IMR-90 (cell line): ENCODE results near the gene NEK4. TPM values are rescaled to one million over a fixed set of nuclear protein-coding genes. Genes with fewer than 3 reads are reported as not detected.

Experiments used
- ATAC-seq: fragments of 200-7000 bp; cut with Tn5 transposase; 2 replicates; pipeline ENCODE4 v1.9.1; 2020; ENCODE audit warnings: low read depth, mild to moderate bottlenecking, moderate library complexity
- BruUV-seq: library from RNA; stranded (reverse); fragments of 400-500 nt; replicated peaks from 2 replicates; lab custom pipeline; 2021; lab: Mats Ljungman, UMichigan
- CTCF ChIA-PET: fragments of 300-600 bp; formaldehyde crosslinking; extraction: SDS; loops from one replicate; lab custom pipeline; 2021; ENCODE audit warnings: antibody characterized with exemption; lab: Yijun Ruan, JAX
- POLR2A ChIA-PET: fragments of 300-600 bp; sonication (Branson Sonifier 250); formaldehyde crosslinking; loops from one replicate; lab custom pipeline; 2022; ENCODE audit warnings: antibody characterized with exemption; ENCODE audit not compliant: unreplicated experiment; lab: Charles Lee
- DNase-seq: peaks from one replicate; pipeline ENCODE4 v3.0.0; 2013
- H2AFZ ChIP-seq: replicated peaks from 2 replicates; pipeline ENCODE3; 2013; ENCODE audit warnings: low read length, mild to moderate bottlenecking; ENCODE audit not compliant: poor library complexity
- H2AK5ac ChIP-seq: 2 replicates; pipeline ENCODE4 v1.6.1; 2013; ENCODE audit warnings: low read depth, low read length, inconsistent platforms
- H2AK9ac ChIP-seq: replicated peaks from 2 replicates; pipeline ENCODE3; 2013; ENCODE audit warnings: mild to moderate bottlenecking, low read depth, low read length, moderate library complexity; ENCODE audit not compliant: poor library complexity
- H2BK120ac ChIP-seq: 2 replicates; pipeline ENCODE4 v1.6.1; 2013; ENCODE audit warnings: low read depth, low read length, inconsistent platforms
- H2BK15ac ChIP-seq: 3 replicates; pipeline ENCODE4 v1.6.1; 2013; ENCODE audit warnings: low read depth, low read length, inconsistent platforms
- H2BK20ac ChIP-seq: 2 replicates; pipeline ENCODE4 v1.6.1; 2013; ENCODE audit warnings: low read depth, mild to moderate bottlenecking, inconsistent platforms, low read length, moderate library complexity
- H2BK5ac ChIP-seq: 2 replicates; pipeline ENCODE4 v1.6.1; 2013; ENCODE audit warnings: mild to moderate bottlenecking, low read depth, low read length, inconsistent platforms; ENCODE audit not compliant: poor library complexity, severe bottlenecking
- H3K14ac ChIP-seq: replicated peaks from 2 replicates; pipeline ENCODE4 v1.6.1; 2013; ENCODE audit warnings: low read depth, low read length, inconsistent platforms
- H3K18ac ChIP-seq: 2 replicates; pipeline ENCODE4 v1.6.1; 2013; ENCODE audit warnings: low read depth, low read length, control low read depth
- H3K23ac ChIP-seq: 2 replicates; pipeline ENCODE4 v1.6.1; 2013; ENCODE audit warnings: low read depth, low read length, inconsistent platforms
- H3K27ac ChIP-seq: 2 replicates; pipeline ENCODE4 v1.5.1; 2013; ENCODE audit warnings: mild to moderate bottlenecking, control low read depth, low read length; ENCODE audit not compliant: insufficient read depth
- H3K27me3 ChIP-seq: 2 replicates; pipeline ENCODE4 v1.6.1; 2013; ENCODE audit warnings: low read length; ENCODE audit not compliant: control insufficient read depth, insufficient read depth
- H3K36me3 ChIP-seq: 2 replicates; pipeline ENCODE4 v1.6.1; 2013; ENCODE audit warnings: low read length, mixed read lengths; ENCODE audit not compliant: control insufficient read depth, insufficient read depth
- H3K4ac ChIP-seq: 2 replicates; pipeline ENCODE4 v1.6.1; 2013; ENCODE audit warnings: low read depth, low read length, inconsistent platforms
- H3K4me1 ChIP-seq: 2 replicates; pipeline ENCODE4 v1.6.1; 2013; ENCODE audit warnings: low read length, mixed read lengths; ENCODE audit not compliant: control insufficient read depth, insufficient read depth
- H3K4me2 ChIP-seq: 2 replicates; pipeline ENCODE4 v1.6.1; 2013; ENCODE audit warnings: low read depth, mild to moderate bottlenecking, control low read depth, low read length, moderate library complexity
- H3K4me3 ChIP-seq: 2 replicates; pipeline ENCODE4 v1.5.1; 2013; ENCODE audit warnings: low read depth, mild to moderate bottlenecking, control low read depth, low read length, moderate library complexity; ENCODE audit not compliant: insufficient read depth
- H3K56ac ChIP-seq: 2 replicates; pipeline ENCODE4 v1.6.1; 2013; ENCODE audit warnings: low read length, inconsistent platforms; ENCODE audit not compliant: insufficient read depth; ENCODE audit errors: extremely low read depth
- H3K79me1 ChIP-seq, 2 experiments: 2 replicates each; pipeline ENCODE4 v1.6.1; 2013; ENCODE audit warnings: low read length in 2 of 2, inconsistent platforms in 1 of 2, low read depth in 1 of 2
- H3K9ac ChIP-seq: 2 replicates; pipeline ENCODE4 v1.6.1; 2013; ENCODE audit warnings: low read depth, low read length, control low read depth
- H3K9me1 ChIP-seq: 2 replicates; pipeline ENCODE4 v1.6.1; 2013; ENCODE audit warnings: low read length, inconsistent platforms; ENCODE audit not compliant: insufficient read depth
- H3K9me3 ChIP-seq: 2 replicates; pipeline ENCODE4 v1.6.1; 2013; ENCODE audit warnings: low read length; ENCODE audit not compliant: control insufficient read depth, insufficient read depth
- H4K20me1 ChIP-seq: 2 replicates; pipeline ENCODE4 v1.6.1; 2013; ENCODE audit warnings: low read length, inconsistent platforms; ENCODE audit not compliant: insufficient read depth
- H4K5ac ChIP-seq: 2 replicates; pipeline ENCODE4 v1.6.1; 2013; ENCODE audit warnings: mild to moderate bottlenecking, low read depth, low read length, control low read depth
- H4K8ac ChIP-seq, 2 experiments: 2 replicates each; pipeline ENCODE4 v1.6.1; 2013; ENCODE audit warnings: low read depth in 2 of 2, low read length in 2 of 2, control low read depth in 1 of 2, inconsistent platforms in 1 of 2
- H4K91ac ChIP-seq: 2 replicates; pipeline ENCODE4 v1.6.1; 2013; ENCODE audit warnings: low read depth, low read length, inconsistent platforms; ENCODE audit not compliant: insufficient read depth
- BHLHE40 ChIP-seq: fragments of 150-350 bp; IDR thresholded peaks from 2 replicates; pipeline ENCODE4 v1.6.1; 2016; ENCODE audit warnings: mild to moderate bottlenecking, low read depth, low read length
- CEBPB ChIP-seq: IDR thresholded peaks from 2 replicates; pipeline ENCODE4 v1.6.1; 2012; ENCODE audit warnings: low read depth, low read length, improper control_type of control experiment
- CHD1 ChIP-seq: IDR thresholded peaks from 2 replicates; pipeline ENCODE4 v1.6.1; 2012; ENCODE audit warnings: low read depth, low read length, improper control_type of control experiment
- CTCF ChIP-seq: conservative IDR thresholded peaks from 2 replicates; pipeline ENCODE4 v1.5.1; 2012; ENCODE audit warnings: mild to moderate bottlenecking, low read depth, low read length, improper control_type of control experiment
- ELK1 ChIP-seq: fragments of 150-350 bp; IDR thresholded peaks from 2 replicates; pipeline ENCODE4 v1.6.1; 2016; ENCODE audit warnings: low read depth, mild to moderate bottlenecking, low read length, moderate library complexity, borderline replicate concordance
- FOS ChIP-seq: fragments of 150-350 bp; IDR thresholded peaks from 2 replicates; pipeline ENCODE4 v1.6.1; 2016; ENCODE audit warnings: low read depth, low read length
- MAFK ChIP-seq: IDR thresholded peaks from 2 replicates; pipeline ENCODE4 v1.6.1; 2012; ENCODE audit warnings: low read depth, low read length, improper control_type of control experiment
- MAZ ChIP-seq: IDR thresholded peaks from 2 replicates; pipeline ENCODE4 v1.6.1; 2012; ENCODE audit warnings: low read depth, mild to moderate bottlenecking, low read length, improper control_type of control experiment, moderate library complexity, borderline replicate concordance
- MXI1 ChIP-seq: IDR thresholded peaks from 2 replicates; pipeline ENCODE4 v1.6.1; 2012; ENCODE audit warnings: low read depth, mild to moderate bottlenecking, low read length, moderate library complexity, borderline replicate concordance
- NFE2L2 ChIP-seq: fragments of 150-350 bp; IDR thresholded peaks from 2 replicates; pipeline ENCODE4 v1.6.1; 2016; ENCODE audit warnings: low read depth, mild to moderate bottlenecking, low read length
- POLR2A ChIP-seq: IDR thresholded peaks from 2 replicates; pipeline ENCODE4 v1.6.1; 2012; ENCODE audit warnings: mild to moderate bottlenecking, low read depth, low read length
- RAD21 ChIP-seq: IDR thresholded peaks from 2 replicates; pipeline ENCODE4 v1.6.1; 2012; ENCODE audit warnings: low read length, improper control_type of control experiment
- RCOR1 ChIP-seq: IDR thresholded peaks from 2 replicates; pipeline ENCODE4 v1.6.1; 2012; ENCODE audit warnings: mild to moderate bottlenecking, low read length, improper control_type of control experiment; ENCODE audit not compliant: insufficient replicate concordance
- RFX5 ChIP-seq: IDR thresholded peaks from 2 replicates; pipeline ENCODE4 v1.8.0; 2012; ENCODE audit warnings: low read depth, mild to moderate bottlenecking, low read length, moderate library complexity
- SMC3 ChIP-seq: fragments of 150-350 bp; IDR thresholded peaks from 2 replicates; pipeline ENCODE4 v1.6.1; 2016; ENCODE audit warnings: low read depth, mild to moderate bottlenecking, antibody characterized with exemption, low read length, moderate library complexity
- USF2 ChIP-seq: fragments of 150-350 bp; IDR thresholded peaks from 2 replicates; pipeline ENCODE4 v1.6.1; 2017; ENCODE audit warnings: mild to moderate bottlenecking, antibody characterized with exemption, low read length, low read depth
- WGBS, 2 experiments: methylation state at CpG; one replicate each; pipeline versions ENCODE4 v1.1.5 to v1.1.7; 2013; ENCODE audit warnings: missing lambda C conversion rate in 2 of 2; ENCODE audit not compliant: insufficient read length in 1 of 2; ENCODE audit errors: extremely low coverage in 2 of 2; 5-methylcytosine and 5-hydroxymethylcytosine counted together
- dilution Hi-C: fragments of 300-500 bp; cut with HindIII; formaldehyde crosslinking; loops from one replicate; pipeline ENCODE4 v1.14.3; 2018; ENCODE audit warnings: low sequenced_read_pairs; ENCODE audit not compliant: unreplicated experiment
- in situ Hi-C: fragments of 300-500 bp; cut with MboI; formaldehyde crosslinking; loops from 3 replicates; pipeline ENCODE4 v1.14.3; 2019; ENCODE audit warnings: low sequenced_read_pairs, inconsistent platforms, mixed read lengths
- intact Hi-C: fragments of 100-400 bp; cut with micrococcal nuclease; formaldehyde crosslinking; loops from 2 replicates; pipeline ENCODE4 v1.10.0; 2022
- polyA plus RNA-seq, 3 experiments: library from polyadenylated mRNA; depleted of rRNA; stranded (reverse); fragments of >200 nt; gene quantifications; 2 replicates each; pipeline ENCODE4 v1.2.3, GENCODE V29; 2012; ENCODE audit warnings: low replicate concordance in 1 of 3
- total RNA-seq: library from RNA; depleted of rRNA; stranded (reverse); fragments of >200 nt; gene quantifications from 2 replicates; pipeline ENCODE4 v1.2.3, GENCODE V29; 2012

Gene NEK4
- total and polyA plus RNA-seq, 2 of the 4 experiments (the other 2 are of a cell fraction) = 10.3 to 24.7 TPM

- H4K20me1 ChIP-seq = no peaks in the 10 kb centered on the region
- ChIA-PET POLR2A (no interaction called here), CTCF (no interaction called here)
- no CpG with 5 or more reads among the region's 8 CpGs for WGBS, 2 experiments
- H3K4me2 ChIP-seq = no peak overlapping the region
- H4K91ac ChIP-seq = no peak overlapping the region
- no peak overlapping the region for H3K4me3 ChIP-seq
- ATAC-seq (no peak), DNase-seq (no peak)
- H3K18ac ChIP-seq = no peak overlapping the region
- in situ Hi-C loops = no loop called here
- no peaks in the 10 kb centered on the region for H3K36me3 ChIP-seq
- BruUV-seq = no TSS peak
- no peak overlapping the region for H4K8ac ChIP-seq
- H3K23ac ChIP-seq = 0 out of 2 replicates have a peak overlapping the region, but pooled peaks have one; percentile 53
- H3K9me3 ChIP-seq = no peaks in the 10 kb centered on the region
- no peak overlapping the region for H3K56ac ChIP-seq
- H3K14ac ChIP-seq = no peak overlapping the region
- H2AFZ ChIP-seq = no peak overlapping the region
- peaks cover 7% of the 10 kb centered on the region; the same call in 1 of the 2 replicates for H3K9me1 ChIP-seq
- H3K27me3 ChIP-seq = peaks cover 25% of the 10 kb centered on the region; the same call in 1 of the 2 replicates
- dilution Hi-C loops = no loop called here
- no peak overlapping the region for H3K27ac ChIP-seq
- no peak overlapping the region for H3K9ac ChIP-seq
- no peak overlapping the region for H3K4ac ChIP-seq
- no peak overlapping the region for H2BK20ac ChIP-seq
- H2BK120ac ChIP-seq = no peak overlapping the region
- no peak overlapping the region for H2AK9ac ChIP-seq
- H3K79me1 ChIP-seq = peaks cover 3 to 5% of the 10 kb centered on the region in 2 experiments; a peak in 1 of 4 replicates
- H4K5ac ChIP-seq = no peak overlapping the region
- intact Hi-C loops = no loop called here
- H3K4me1 ChIP-seq = no peaks in the 10 kb centered on the region
- no peak for TF ChIP-seq CTCF
- no peak for TF ChIP-seq FOS
- no peak for TF ChIP-seq RAD21
- TF ChIP-seq MAZ = no peak
- no peak for TF ChIP-seq MXI1
- no peak for TF ChIP-seq ELK1
- TF ChIP-seq CEBPB = no peak
- no peak for TF ChIP-seq BHLHE40
- TF ChIP-seq RFX5 = no peak
- TF ChIP-seq MAFK = no peak
- no peak for TF ChIP-seq SMC3
- no peak for TF ChIP-seq RCOR1
- TF ChIP-seq CHD1 = no peak
- TF ChIP-seq POLR2A = no peak
- TF ChIP-seq USF2 = no peak
- no peak for TF ChIP-seq NFE2L2
- H2AK5ac ChIP-seq = no peak overlapping the region
- H2BK15ac ChIP-seq = no peak overlapping the region
- H2BK5ac ChIP-seq = no peak overlapping the region
Measured at GRCh38 chr3:52775877-52776276, 5.1 kb upstream of the NEK4 start.
